DOHH2 (cell line): ENCODE measurements around the gene GNG10.

Source experiments
- H3F3A ChIP-seq: fragments of 200-600 bp; sonication (generic), shearing (Covaris generic); 2 replicates; pipeline ENCODE4 v1.6.0; 2016; ENCODE audit warnings: antibody characterized with exemption, mild to moderate bottlenecking; ENCODE audit not compliant: control insufficient read depth, insufficient read depth
- H3K27ac ChIP-seq: fragments of 200-600 bp; sonication (generic); 2 replicates; pipeline ENCODE4 v1.5.1; 2014; ENCODE audit warnings: low read depth, mild to moderate bottlenecking, low read length, moderate library complexity
- H3K27me3 ChIP-seq: fragments of 200-600 bp; sonication (generic); 2 replicates; pipeline ENCODE4 v1.6.1; 2014; ENCODE audit warnings: mild to moderate bottlenecking, low read length, mixed read lengths; ENCODE audit not compliant: control insufficient read depth
- H3K36me3 ChIP-seq: fragments of 200-600 bp; sonication (generic); 2 replicates; pipeline ENCODE4 v1.6.1; 2014; ENCODE audit warnings: mild to moderate bottlenecking, low read length, moderate library complexity, mixed read lengths; ENCODE audit not compliant: control insufficient read depth
- H3K4me1 ChIP-seq: fragments of 200-600 bp; sonication (generic); 2 replicates; pipeline ENCODE4 v1.6.1; 2014; ENCODE audit warnings: mild to moderate bottlenecking, low read length, mixed read lengths; ENCODE audit not compliant: control insufficient read depth
- H3K4me2 ChIP-seq: fragments of 200-600 bp; sonication (generic); 2 replicates; pipeline ENCODE4 v1.6.0; 2014; ENCODE audit warnings: mild to moderate bottlenecking, low read length, moderate library complexity
- H3K4me3 ChIP-seq: fragments of 200-600 bp; sonication (generic); 2 replicates; pipeline ENCODE4 v1.5.1; 2014; ENCODE audit warnings: mild to moderate bottlenecking, low read length, mixed read lengths
- H3K79me2 ChIP-seq: fragments of 200-600 bp; sonication (generic); 2 replicates; pipeline ENCODE4 v1.6.1; 2014; ENCODE audit warnings: mild to moderate bottlenecking, low read length, mixed read lengths; ENCODE audit not compliant: control insufficient read depth
- H3K9me2 ChIP-seq: fragments of 200-600 bp; sonication (generic); replicated peaks from 2 replicates; pipeline ENCODE4 v1.6.1; 2014; ENCODE audit warnings: mild to moderate bottlenecking, low read length, mixed read lengths; ENCODE audit not compliant: control insufficient read depth
- H3K9me3 ChIP-seq: fragments of 200-600 bp; sonication (generic); 2 replicates; pipeline ENCODE4 v1.6.1; 2014; ENCODE audit warnings: antibody characterized with exemption, low read length, mixed read lengths; ENCODE audit not compliant: control insufficient read depth, insufficient read depth
- H4K20me1 ChIP-seq: fragments of 200-600 bp; sonication (generic); 2 replicates; pipeline ENCODE4 v1.6.0; 2014; ENCODE audit warnings: low read depth, mild to moderate bottlenecking, antibody characterized with exemption, low read length, moderate library complexity; ENCODE audit not compliant: control insufficient read depth, insufficient read depth
- EZH2phosphoT487 ChIP-seq: fragments of 200-600 bp; sonication (generic); IDR thresholded peaks from 2 replicates; pipeline ENCODE4 v1.6.1; 2017; ENCODE audit warnings: borderline replicate concordance, mild to moderate bottlenecking, antibody characterized with exemption, low read length, moderate library complexity, mixed read lengths
- TF ChIP-seq, protein P1 (sequence below): fragments of 200-600 bp; sonication (generic); IDR thresholded peaks from one replicate; pipeline ENCODE4 v1.5.1; 2014; ENCODE audit warnings: antibody characterized with exemption, mild to moderate bottlenecking, low read depth, low read length; ENCODE audit not compliant: poor library complexity, severe bottlenecking

The GNG10 gene

DNA sequence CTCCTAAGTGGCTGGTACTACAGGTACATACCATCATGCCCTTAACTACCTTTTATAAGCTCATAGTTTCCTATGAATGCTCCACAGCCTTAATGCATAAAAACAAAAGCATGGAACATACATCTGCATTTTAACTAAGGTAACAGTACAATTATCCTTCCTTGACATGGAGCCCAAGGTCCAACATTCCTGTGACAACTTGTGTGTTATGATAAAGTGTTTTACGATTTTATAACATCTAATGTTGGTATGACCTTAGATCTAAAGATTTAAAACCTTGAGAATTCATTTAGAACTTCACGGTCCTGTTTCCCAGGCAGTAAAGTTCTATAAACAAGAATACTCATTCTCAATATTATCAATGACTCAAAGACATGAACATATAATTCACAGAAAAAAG, 43.1 kb downstream of the GNG10 start:
- Histone ChIP-seq H3K4me3 (no peak overlapping the region), H3K9me2 (no peaks in the 10 kb centered on the region), H3K9me3 (no peaks in the 10 kb centered on the region), H3K4me2 (no peak overlapping the region), H3K4me1 (no peaks in the 10 kb centered on the region), H4K20me1 (no peaks in the 10 kb centered on the region), H3K27me3 (no peaks in the 10 kb centered on the region), H3K27ac (no peak overlapping the region), H3K79me2 (no peaks in the 10 kb centered on the region), H3K36me3 (no peaks in the 10 kb centered on the region), H3F3A (no peaks in the 10 kb centered on the region)
- TF ChIP-seq EZH2phosphoT487, result no peak
- TF ChIP-seq, protein P1, sequence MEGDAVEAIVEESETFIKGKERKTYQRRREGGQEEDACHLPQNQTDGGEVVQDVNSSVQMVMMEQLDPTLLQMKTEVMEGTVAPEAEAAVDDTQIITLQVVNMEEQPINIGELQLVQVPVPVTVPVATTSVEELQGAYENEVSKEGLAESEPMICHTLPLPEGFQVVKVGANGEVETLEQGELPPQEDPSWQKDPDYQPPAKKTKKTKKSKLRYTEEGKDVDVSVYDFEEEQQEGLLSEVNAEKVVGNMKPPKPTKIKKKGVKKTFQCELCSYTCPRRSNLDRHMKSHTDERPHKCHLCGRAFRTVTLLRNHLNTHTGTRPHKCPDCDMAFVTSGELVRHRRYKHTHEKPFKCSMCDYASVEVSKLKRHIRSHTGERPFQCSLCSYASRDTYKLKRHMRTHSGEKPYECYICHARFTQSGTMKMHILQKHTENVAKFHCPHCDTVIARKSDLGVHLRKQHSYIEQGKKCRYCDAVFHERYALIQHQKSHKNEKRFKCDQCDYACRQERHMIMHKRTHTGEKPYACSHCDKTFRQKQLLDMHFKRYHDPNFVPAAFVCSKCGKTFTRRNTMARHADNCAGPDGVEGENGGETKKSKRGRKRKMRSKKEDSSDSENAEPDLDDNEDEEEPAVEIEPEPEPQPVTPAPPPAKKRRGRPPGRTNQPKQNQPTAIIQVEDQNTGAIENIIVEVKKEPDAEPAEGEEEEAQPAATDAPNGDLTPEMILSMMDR, result no peak

DNA sequence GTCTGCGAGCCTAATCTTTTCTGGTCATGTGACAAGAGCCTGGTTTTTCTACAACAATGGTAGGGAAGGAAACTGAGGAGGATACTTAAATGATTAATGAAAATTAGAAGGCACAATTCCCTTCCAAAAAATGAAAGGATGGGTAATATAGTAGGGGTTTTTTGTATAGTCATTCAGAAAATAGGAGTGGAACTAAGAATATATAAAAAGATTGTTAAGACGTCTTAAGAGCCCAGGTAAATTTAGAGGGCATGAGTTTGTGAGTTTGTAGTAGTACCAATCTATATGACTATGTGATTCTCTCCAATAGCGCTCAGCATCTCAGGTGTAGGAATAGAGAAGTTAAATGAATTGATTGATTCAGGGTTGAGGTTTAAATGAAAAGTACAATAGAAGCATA, 50.1 kb downstream of the GNG10 start:
- peaks cover 4% of the 10 kb centered on the region; the same call in 1 of the 2 replicates for H3K27me3 ChIP-seq
- no peaks in the 10 kb centered on the region for H3K79me2 ChIP-seq
- H3K27ac ChIP-seq, result no peak overlapping the region
- no peaks in the 10 kb centered on the region for H4K20me1 ChIP-seq
- TF ChIP-seq EZH2phosphoT487, result no peak
- TF ChIP-seq, protein P1, result no peak
- no peaks in the 10 kb centered on the region for H3F3A ChIP-seq
- no peak overlapping the region for H3K4me2 ChIP-seq
- H3K36me3 ChIP-seq, result no peaks in the 10 kb centered on the region
- no peaks in the 10 kb centered on the region for H3K9me3 ChIP-seq
- H3K4me1 ChIP-seq, result no peaks in the 10 kb centered on the region
- H3K4me3 ChIP-seq, result no peak overlapping the region
- H3K9me2 ChIP-seq, result no peaks in the 10 kb centered on the region

DNA sequence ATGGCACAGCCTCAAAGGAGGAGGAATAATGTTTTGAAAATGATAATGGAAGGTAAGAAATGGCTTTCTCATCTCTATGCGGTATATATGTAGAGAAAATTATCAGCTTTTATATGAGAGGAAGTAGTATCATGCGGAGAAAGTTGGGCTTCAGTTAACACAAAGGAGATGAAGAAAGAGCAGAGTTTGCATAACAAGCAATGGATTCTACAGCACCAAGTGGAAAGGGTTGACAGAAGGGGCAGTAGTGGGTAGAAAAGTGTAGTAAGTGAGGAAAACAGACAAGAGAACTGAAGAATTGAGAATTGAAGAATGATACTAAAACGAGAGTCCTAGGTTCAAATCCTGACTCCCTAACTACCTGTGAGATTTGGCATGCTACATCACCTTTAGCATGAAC, 51.0 kb downstream of the GNG10 start:
- H3K9me2 ChIP-seq, result no peaks in the 10 kb centered on the region
- H3K27me3 ChIP-seq, result peaks cover 4% of the 10 kb centered on the region; the same call in 1 of the 2 replicates
- H3K79me2 ChIP-seq, result no peaks in the 10 kb centered on the region
- H3K4me2 ChIP-seq, result no peak overlapping the region
- no peaks in the 10 kb centered on the region for H4K20me1 ChIP-seq
- H3K4me3 ChIP-seq, result no peak overlapping the region
- no peaks in the 10 kb centered on the region for H3K36me3 ChIP-seq
- no peaks in the 10 kb centered on the region for H3K4me1 ChIP-seq
- no peaks in the 10 kb centered on the region for H3F3A ChIP-seq
- TF ChIP-seq, protein P1, result no peak
- TF ChIP-seq EZH2phosphoT487, result no peak
- H3K9me3 ChIP-seq, result no peaks in the 10 kb centered on the region
- H3K27ac ChIP-seq, result no peak overlapping the region

DNA sequence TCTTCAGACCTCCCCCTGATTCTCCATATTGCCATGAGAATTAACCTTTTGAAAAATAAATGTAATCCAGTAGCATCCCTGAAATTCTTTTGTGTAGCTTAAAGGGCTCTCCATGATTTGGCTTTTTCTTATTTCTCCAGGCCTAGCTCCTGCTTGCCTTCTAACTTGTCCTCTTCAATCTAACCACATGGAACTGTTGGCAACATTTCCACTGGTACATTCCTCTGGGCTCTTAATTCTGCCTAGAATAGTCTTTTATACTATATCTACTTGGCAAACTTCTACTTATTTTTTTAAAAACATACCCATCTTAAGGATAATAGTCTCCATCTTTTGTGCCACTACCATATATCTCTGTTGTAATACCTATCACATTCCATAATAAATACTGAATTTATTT, 54.1 kb downstream of the GNG10 start:
- no peak for TF ChIP-seq EZH2phosphoT487
- TF ChIP-seq, protein P1, result no peak
- Histone ChIP-seq H4K20me1 (no peaks in the 10 kb centered on the region), H3K27me3 (no peaks in the 10 kb centered on the region), H3K9me3 (no peaks in the 10 kb centered on the region), H3K9me2 (no peaks in the 10 kb centered on the region), H3K27ac (no peak overlapping the region), H3K36me3 (no peaks in the 10 kb centered on the region), H3K4me2 (no peak overlapping the region), H3F3A (no peaks in the 10 kb centered on the region), H3K4me3 (no peak overlapping the region), H3K4me1 (no peaks in the 10 kb centered on the region), H3K79me2 (no peaks in the 10 kb centered on the region)
